MM.1S (cell line): ENCODE results near the gene MTNR1B.

Experiments
- DNase-seq: peaks from one replicate; pipeline ENCODE4 v3.0.0-alpha.2; 2015
- H2AFZ ChIP-seq: fragments of 300-600 bp; sonication (generic); 2 replicates; pipeline ENCODE4 v1.6.0; 2016; ENCODE audit warnings: antibody characterized with exemption, low read length
- H3F3A ChIP-seq: fragments of 300-600 bp; sonication (generic); 2 replicates; pipeline ENCODE4 v1.6.1; 2016; ENCODE audit warnings: mild to moderate bottlenecking, antibody characterized with exemption, low read length, moderate library complexity, mixed read lengths; ENCODE audit not compliant: insufficient read depth
- H3K27ac ChIP-seq: fragments of 300-600 bp; sonication (generic); 2 replicates; pipeline ENCODE4 v1.5.1; 2016; ENCODE audit warnings: mild to moderate bottlenecking, low read length
- H3K27me3 ChIP-seq: fragments of 300-600 bp; sonication (generic); replicated peaks from 2 replicates; pipeline ENCODE4 v1.6.0; 2016; ENCODE audit warnings: low read length; ENCODE audit not compliant: insufficient read depth
- H3K36me3 ChIP-seq: fragments of 300-600 bp; sonication (generic); replicated peaks from 2 replicates; pipeline ENCODE4 v1.6.1; 2016; ENCODE audit warnings: mild to moderate bottlenecking, low read length, mixed read lengths; ENCODE audit not compliant: insufficient read depth
- H3K4me1 ChIP-seq: fragments of 300-600 bp; sonication (generic); 2 replicates; pipeline ENCODE4 v1.6.1; 2016; ENCODE audit warnings: low read length, mixed read lengths
- H3K4me2 ChIP-seq: fragments of 300-600 bp; sonication (generic); 2 replicates; pipeline ENCODE4 v1.6.0; 2016; ENCODE audit warnings: low read depth, low read length
- H3K4me3 ChIP-seq: fragments of 300-600 bp; sonication (generic); 2 replicates; pipeline ENCODE4 v1.5.1; 2016; ENCODE audit warnings: low read length, mixed read lengths
- H3K79me2 ChIP-seq: fragments of 300-600 bp; sonication (generic); 2 replicates; pipeline ENCODE4 v1.6.1; 2016; ENCODE audit warnings: mixed run types, low read length, mixed read lengths
- H3K9ac ChIP-seq: fragments of 300-600 bp; sonication (generic); 2 replicates; pipeline ENCODE4 v1.6.1; 2016; ENCODE audit warnings: low read length, mixed read lengths
- H3K9me2 ChIP-seq: fragments of 300-600 bp; sonication (generic); replicated peaks from 2 replicates; pipeline ENCODE4 v1.6.1; 2016; ENCODE audit warnings: mild to moderate bottlenecking, low read length, mixed read lengths; ENCODE audit not compliant: insufficient read depth
- H3K9me3 ChIP-seq: fragments of 300-600 bp; sonication (generic); replicated peaks from 2 replicates; pipeline ENCODE4 v1.6.1; 2016; ENCODE audit warnings: mild to moderate bottlenecking, low read length, mixed read lengths; ENCODE audit not compliant: insufficient read depth
- H4K20me1 ChIP-seq: fragments of 300-600 bp; sonication (generic); 2 replicates; pipeline ENCODE4 v1.6.1; 2016; ENCODE audit warnings: mild to moderate bottlenecking, low read length, moderate library complexity, mixed read lengths; ENCODE audit not compliant: insufficient read depth
- EZH2 ChIP-seq: fragments of 300-600 bp; sonication (generic); optimal IDR thresholded peaks from 2 replicates; pipeline ENCODE3; 2017; ENCODE audit warnings: low read depth, mild to moderate bottlenecking, antibody characterized with exemption, low read length, mixed read lengths
- EZH2phosphoT487 ChIP-seq: fragments of 300-600 bp; sonication (generic); IDR thresholded peaks from 2 replicates; pipeline ENCODE4 v1.6.1; 2018; ENCODE audit warnings: antibody characterized with exemption, low read length
- TF ChIP-seq, protein P1 (sequence below): fragments of 300-600 bp; sonication (generic); IDR thresholded peaks from 2 replicates; pipeline ENCODE4 v1.5.1; 2016; ENCODE audit warnings: antibody characterized with exemption, low read length, mixed read lengths

MTNR1B gene

DNA sequence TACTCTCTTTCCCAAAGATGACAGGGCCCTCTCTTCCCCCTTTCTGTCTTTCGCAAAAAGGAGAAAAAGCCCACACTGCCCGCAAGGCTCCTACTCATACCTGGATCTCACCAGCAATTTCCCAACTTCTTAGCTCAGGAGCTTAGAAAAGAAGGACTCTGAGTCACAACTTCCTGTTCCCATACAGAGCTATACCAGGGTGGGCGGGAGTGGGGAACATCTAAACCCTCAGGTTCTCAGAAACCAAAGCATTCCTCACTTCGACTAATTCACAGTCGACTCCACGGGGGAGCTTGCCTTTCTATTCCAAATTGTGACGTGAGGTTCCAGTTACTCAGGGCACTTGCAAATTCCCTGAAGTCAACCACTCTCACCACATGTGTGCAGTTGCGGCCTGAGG lies 61.9 kb downstream of the MTNR1B start:
- Histone ChIP-seq H3K27me3 (no peaks in the 10 kb centered on the region), H3K9ac (no peak overlapping the region), H3F3A (no peaks in the 10 kb centered on the region), H4K20me1 (no peaks in the 10 kb centered on the region), H3K4me1 (no peaks in the 10 kb centered on the region), H3K4me2 (no peak overlapping the region), H3K9me2 (no peaks in the 10 kb centered on the region), H3K9me3 (no peaks in the 10 kb centered on the region), H3K79me2 (no peaks in the 10 kb centered on the region), H3K4me3 (no peak overlapping the region), H3K27ac (no peak overlapping the region), H3K36me3 (no peaks in the 10 kb centered on the region), H2AFZ (no peak overlapping the region)
- DNase-seq: no peak
- TF ChIP-seq EZH2phosphoT487: no peak
- TF ChIP-seq EZH2: no peak
- TF ChIP-seq, protein P1, sequence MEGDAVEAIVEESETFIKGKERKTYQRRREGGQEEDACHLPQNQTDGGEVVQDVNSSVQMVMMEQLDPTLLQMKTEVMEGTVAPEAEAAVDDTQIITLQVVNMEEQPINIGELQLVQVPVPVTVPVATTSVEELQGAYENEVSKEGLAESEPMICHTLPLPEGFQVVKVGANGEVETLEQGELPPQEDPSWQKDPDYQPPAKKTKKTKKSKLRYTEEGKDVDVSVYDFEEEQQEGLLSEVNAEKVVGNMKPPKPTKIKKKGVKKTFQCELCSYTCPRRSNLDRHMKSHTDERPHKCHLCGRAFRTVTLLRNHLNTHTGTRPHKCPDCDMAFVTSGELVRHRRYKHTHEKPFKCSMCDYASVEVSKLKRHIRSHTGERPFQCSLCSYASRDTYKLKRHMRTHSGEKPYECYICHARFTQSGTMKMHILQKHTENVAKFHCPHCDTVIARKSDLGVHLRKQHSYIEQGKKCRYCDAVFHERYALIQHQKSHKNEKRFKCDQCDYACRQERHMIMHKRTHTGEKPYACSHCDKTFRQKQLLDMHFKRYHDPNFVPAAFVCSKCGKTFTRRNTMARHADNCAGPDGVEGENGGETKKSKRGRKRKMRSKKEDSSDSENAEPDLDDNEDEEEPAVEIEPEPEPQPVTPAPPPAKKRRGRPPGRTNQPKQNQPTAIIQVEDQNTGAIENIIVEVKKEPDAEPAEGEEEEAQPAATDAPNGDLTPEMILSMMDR: no peak
